ENCODE results near the gene MYEF2. TPM values are rescaled to one million over a fixed set of nuclear protein-coding genes. Genes with fewer than 3 reads are reported as not detected.
A peak's percentile ranks its signal among the peaks of the same experiment; 100 is the strongest.

Gene MYEF2
- total and polyA plus RNA-seq, 3 donors from 2014 or later: 69.3 to 93.8 (median 69.9) TPM

DNA sequence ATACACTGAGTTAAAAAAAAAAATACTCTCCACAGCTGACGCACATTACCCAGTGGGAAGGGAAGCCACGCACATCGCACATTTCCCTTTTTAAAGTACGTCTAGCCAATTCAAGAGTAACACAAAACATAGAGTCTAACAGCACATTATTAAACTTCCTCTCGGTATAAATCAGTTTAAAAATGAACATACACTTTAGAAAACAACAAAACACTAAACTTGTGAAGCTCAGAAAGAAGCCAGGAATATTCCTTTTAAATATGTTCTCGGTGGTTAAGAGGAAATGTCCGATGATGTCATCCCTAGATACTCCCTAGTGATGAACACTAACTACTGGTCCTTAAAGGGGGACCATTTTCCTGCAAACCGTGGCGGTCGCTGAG is 721 bp downstream of the MYEF2 start:
- WGBS, 2 donors: 5% methylated on average over 10 of the region's 10 CpGs

DNA sequence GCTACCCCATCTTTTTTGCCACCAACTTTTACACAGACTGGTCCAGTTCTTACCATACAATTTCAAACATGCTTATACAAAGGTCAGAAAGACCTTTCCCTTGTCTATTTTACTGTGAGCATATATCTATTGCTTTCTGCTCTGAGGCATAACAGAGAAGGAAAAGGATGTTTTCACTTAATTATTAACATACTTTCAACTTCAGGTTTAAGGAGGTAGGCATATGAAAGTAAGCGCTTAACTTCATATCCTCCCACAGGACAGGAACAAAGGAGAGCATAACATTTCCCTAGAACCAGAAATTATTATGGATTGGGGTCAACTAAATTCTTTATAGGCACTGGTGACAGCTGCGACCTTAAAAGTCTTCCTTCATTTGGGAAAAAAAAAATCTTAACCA is 1.1 kb downstream of the MYEF2 start:
- no peaks in the 10 kb centered on the region for H3K4me1 ChIP-seq
- TF ChIP-seq POLR2A (IDR thresholded peaks at IDR 0.05): no peak
- TF ChIP-seq, protein P1, sequence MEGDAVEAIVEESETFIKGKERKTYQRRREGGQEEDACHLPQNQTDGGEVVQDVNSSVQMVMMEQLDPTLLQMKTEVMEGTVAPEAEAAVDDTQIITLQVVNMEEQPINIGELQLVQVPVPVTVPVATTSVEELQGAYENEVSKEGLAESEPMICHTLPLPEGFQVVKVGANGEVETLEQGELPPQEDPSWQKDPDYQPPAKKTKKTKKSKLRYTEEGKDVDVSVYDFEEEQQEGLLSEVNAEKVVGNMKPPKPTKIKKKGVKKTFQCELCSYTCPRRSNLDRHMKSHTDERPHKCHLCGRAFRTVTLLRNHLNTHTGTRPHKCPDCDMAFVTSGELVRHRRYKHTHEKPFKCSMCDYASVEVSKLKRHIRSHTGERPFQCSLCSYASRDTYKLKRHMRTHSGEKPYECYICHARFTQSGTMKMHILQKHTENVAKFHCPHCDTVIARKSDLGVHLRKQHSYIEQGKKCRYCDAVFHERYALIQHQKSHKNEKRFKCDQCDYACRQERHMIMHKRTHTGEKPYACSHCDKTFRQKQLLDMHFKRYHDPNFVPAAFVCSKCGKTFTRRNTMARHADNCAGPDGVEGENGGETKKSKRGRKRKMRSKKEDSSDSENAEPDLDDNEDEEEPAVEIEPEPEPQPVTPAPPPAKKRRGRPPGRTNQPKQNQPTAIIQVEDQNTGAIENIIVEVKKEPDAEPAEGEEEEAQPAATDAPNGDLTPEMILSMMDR (IDR thresholded peaks at IDR 0.05): no peak
- H3K27me3 ChIP-seq: no peaks in the 10 kb centered on the region
- peak overlapping the region; percentile 74 to 80 for H3K4me3 ChIP-seq
- intact Hi-C loops (cut with DNase I; ENCODE audit: low total_unique reads): no loop called here
- peak overlapping the region; percentile 93 to 94 for H3K27ac ChIP-seq
- no peaks in the 10 kb centered on the region for H3K36me3 ChIP-seq (ENCODE audit: low read depth, missing control alignments)
- 37 to 45% methylated on average over 2 of the region's 2 CpGs for WGBS, 2 donors
- H3K9me3 ChIP-seq: no peaks in the 10 kb centered on the region
- no peak for DNase-seq

More for the DNA sequence above, 721 bp downstream of the MYEF2 start:
- DNase-seq: peak; percentile 20
- Histone ChIP-seq H3K4me3 (peak overlapping the region; percentile 74 to 80), H3K27me3 (no peaks in the 10 kb centered on the region), H3K27ac (peak overlapping the region; percentile 93 to 94), H3K36me3 (ENCODE audit: low read depth, missing control alignments) (no peaks in the 10 kb centered on the region), H3K4me1 (no peaks in the 10 kb centered on the region), H3K9me3 (no peaks in the 10 kb centered on the region)
- intact Hi-C loops (cut with DNase I; ENCODE audit: low total_unique reads): no loop called here
- TF ChIP-seq, protein P1 (IDR thresholded peaks at IDR 0.05): no peak
- no peak for TF ChIP-seq POLR2A (IDR thresholded peaks at IDR 0.05)

DNA sequence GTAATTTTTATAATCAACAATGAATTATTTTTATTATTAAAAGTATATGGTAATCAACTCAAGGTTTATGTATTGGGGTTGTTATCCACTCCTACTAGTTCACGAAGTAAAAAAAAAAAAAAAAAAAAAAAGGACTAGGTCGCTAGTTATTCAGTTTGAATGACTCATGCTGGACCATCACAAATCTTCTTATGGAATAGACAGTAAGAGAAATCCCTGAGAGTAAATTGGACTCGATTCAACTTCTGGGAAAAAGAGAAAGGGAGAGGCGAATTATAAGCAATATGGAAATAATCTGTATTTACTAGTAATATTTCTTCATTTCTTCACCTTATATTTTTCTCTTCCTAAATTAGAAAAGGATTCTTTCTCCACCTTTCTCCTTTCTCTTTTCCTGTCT is 2.0 kb downstream of the MYEF2 start:
- H3K4me3 ChIP-seq: no peak overlapping the region
- H3K4me1 ChIP-seq: no peaks in the 10 kb centered on the region
- H3K27me3 ChIP-seq: no peaks in the 10 kb centered on the region
- DNase-seq: no peak
- no peak for TF ChIP-seq POLR2A (IDR thresholded peaks at IDR 0.05)
- TF ChIP-seq, protein P1 (IDR thresholded peaks at IDR 0.05): no peak
- no peaks in the 10 kb centered on the region for H3K36me3 ChIP-seq (ENCODE audit: low read depth, missing control alignments)
- intact Hi-C loops (cut with DNase I; ENCODE audit: low total_unique reads): no loop called here
- no peak overlapping the region for H3K27ac ChIP-seq
- WGBS, 2 donors: 60 to 69% methylated on average over 4 of the region's 4 CpGs
- H3K9me3 ChIP-seq: no peaks in the 10 kb centered on the region

DNA sequence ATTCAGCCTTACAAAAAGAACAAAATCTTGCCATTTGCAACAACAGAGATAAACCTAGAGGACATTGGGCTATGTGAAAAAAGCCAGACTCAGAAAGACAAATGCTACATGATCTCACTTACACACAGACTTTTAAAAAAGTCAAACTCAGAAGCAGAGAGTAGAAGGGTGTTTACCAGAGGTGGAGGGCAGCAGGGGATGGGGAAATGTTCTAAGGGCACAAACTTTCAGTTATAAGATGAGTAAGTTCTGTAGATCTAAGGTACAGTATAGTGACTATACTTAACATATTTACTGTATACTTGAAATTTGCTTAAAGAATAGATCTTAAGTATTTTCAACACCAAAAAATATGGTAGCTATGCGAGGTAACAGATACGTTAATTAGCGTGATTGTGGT is 3.0 kb downstream of the MYEF2 start:
- Histone ChIP-seq H3K27me3 (no peaks in the 10 kb centered on the region), H3K9me3 (no peaks in the 10 kb centered on the region), H3K36me3 (ENCODE audit: low read depth, missing control alignments) (no peaks in the 10 kb centered on the region), H3K4me3 (no peak overlapping the region), H3K27ac (no peak overlapping the region), H3K4me1 (no peaks in the 10 kb centered on the region)
- TF ChIP-seq POLR2A (IDR thresholded peaks at IDR 0.05): no peak
- TF ChIP-seq, protein P1 (IDR thresholded peaks at IDR 0.05): no peak
- WGBS, 2 donors: 86 to 90% methylated on average over 3 of the region's 3 CpGs
- intact Hi-C loops (cut with DNase I; ENCODE audit: low total_unique reads): no loop called here
- DNase-seq: no peak

DNA sequence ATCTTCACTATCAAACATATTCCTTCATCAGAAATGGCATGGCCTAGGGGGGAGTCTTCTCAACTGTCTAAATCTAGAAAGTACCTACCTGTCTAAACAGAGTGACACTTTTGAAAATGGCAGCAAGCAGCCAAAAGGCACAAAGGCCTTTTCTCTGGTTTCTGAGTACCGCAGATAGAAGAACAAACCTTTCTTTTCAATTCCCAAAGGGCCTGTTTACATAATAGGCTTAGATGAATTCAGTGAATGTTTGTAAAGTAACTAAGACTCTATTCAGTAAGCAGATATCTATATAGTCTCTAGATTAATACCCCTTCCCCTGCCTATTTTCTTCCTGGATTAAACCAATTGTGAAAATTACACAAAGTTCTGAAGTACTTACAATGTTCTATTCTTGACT is 7.1 kb downstream of the MYEF2 start:
- intact Hi-C loops (cut with DNase I; ENCODE audit: low total_unique reads): no loop called here
- H3K9me3 ChIP-seq: no peaks in the 10 kb centered on the region
- TF ChIP-seq, protein P1 (IDR thresholded peaks at IDR 0.05): no peak
- no peak for TF ChIP-seq POLR2A (IDR thresholded peaks at IDR 0.05)
- no peaks in the 10 kb centered on the region for H3K4me1 ChIP-seq
- H3K27ac ChIP-seq: no peak overlapping the region
- H3K4me3 ChIP-seq: no peak overlapping the region
- no peaks in the 10 kb centered on the region for H3K36me3 ChIP-seq (ENCODE audit: low read depth, missing control alignments)
- no peaks in the 10 kb centered on the region for H3K27me3 ChIP-seq
- 73 to 76% methylated on average over 1 of the region's 1 CpG for WGBS, 2 donors
- no peak for DNase-seq

Data from testis (tissue), 3 donors.